A673 (cell line): Measurements from ENCODE around the gene KIF26B. TPM values are rescaled to one million over a fixed set of nuclear protein-coding genes. Genes with fewer than 3 reads are reported as not detected.

Experiments used
- BruUV-seq: library from RNA; stranded (reverse); fragments of 400-500 nt; replicated peaks from 2 replicates; lab custom pipeline; 2021; lab: Mats Ljungman, UMichigan
- CTCF ChIA-PET: fragments of 300-600 bp; sonication (Branson Sonifier 250); formaldehyde crosslinking; loops from one replicate; lab custom pipeline; 2022; ENCODE audit warnings: antibody characterized with exemption; lab: Charles Lee
- POLR2A ChIA-PET: fragments of 300-600 bp; sonication (Branson Sonifier 250); formaldehyde crosslinking; loops from one replicate; lab custom pipeline; 2022; ENCODE audit warnings: antibody characterized with exemption; ENCODE audit not compliant: low non-redundant PET; lab: Charles Lee
- DNase-seq: peaks from one replicate; pipeline ENCODE4 v3.0.0-alpha.2; 2015; ENCODE audit warnings: low spot score
- H3K27ac ChIP-seq: fragments of 200-600 bp; sonication (generic); 2 replicates; pipeline ENCODE4 v1.5.1; 2016; ENCODE audit warnings: mixed run types, low read depth, mild to moderate bottlenecking, mixed read lengths, antibody characterized with exemption, low read length; ENCODE audit not compliant: poor library complexity, severe bottlenecking
- H3K27me3 ChIP-seq: fragments of 200-600 bp; sonication (generic); replicated peaks from 2 replicates; pipeline ENCODE4 v1.6.1; 2017; ENCODE audit warnings: mixed run types, low read depth, mild to moderate bottlenecking, mixed read lengths, antibody characterized with exemption, low read length; ENCODE audit not compliant: insufficient read depth, poor library complexity
- H3K36me3 ChIP-seq: fragments of 200-600 bp; sonication (generic); 2 replicates; pipeline ENCODE4 v1.6.1; 2016; ENCODE audit warnings: mixed run types, mild to moderate bottlenecking, mixed read lengths, antibody characterized with exemption, low read length; ENCODE audit not compliant: insufficient read depth, poor library complexity, severe bottlenecking
- H3K4me1 ChIP-seq: fragments of 200-600 bp; sonication (generic); 2 replicates; pipeline ENCODE4 v1.6.1; 2017; ENCODE audit warnings: mixed run types, mild to moderate bottlenecking, mixed read lengths, antibody characterized with exemption, low read length; ENCODE audit not compliant: insufficient read depth, poor library complexity, severe bottlenecking
- H3K4me3 ChIP-seq: fragments of 200-600 bp; sonication (generic); 2 replicates; pipeline ENCODE4 v1.5.1; 2016; ENCODE audit warnings: low read depth, mixed run types, mild to moderate bottlenecking, mixed read lengths, low read length; ENCODE audit not compliant: poor library complexity, severe bottlenecking
- H3K9me3 ChIP-seq: fragments of 200-600 bp; sonication (generic); 2 replicates; pipeline ENCODE4 v1.6.1; 2016; ENCODE audit warnings: mixed run types, low read depth, mild to moderate bottlenecking, mixed read lengths, antibody characterized with exemption, low read length; ENCODE audit not compliant: poor library complexity, severe bottlenecking
- EZH2 ChIP-seq: fragments of 200-600 bp; sonication (generic); IDR thresholded peaks from 2 replicates; pipeline ENCODE4 v1.6.1; 2017; ENCODE audit warnings: borderline replicate concordance, low read depth, mild to moderate bottlenecking, mixed read lengths, antibody characterized with exemption, low read length; ENCODE audit not compliant: poor library complexity, severe bottlenecking
- intact Hi-C: fragments of 100-400 bp; cut with micrococcal nuclease; formaldehyde crosslinking; loops from one replicate; pipeline ENCODE4 v1.10.0; 2022; ENCODE audit not compliant: unreplicated experiment
- total RNA-seq: library from RNA; stranded (reverse); gene quantifications from 2 replicates; pipeline ENCODE4 v1.2.3, GENCODE V29; 2021
- TF ChIP-seq, protein P1 (sequence below): fragments of 300-800, 200-600 bp; sonication (generic); conservative IDR thresholded peaks from 2 replicates; pipeline ENCODE4 v1.5.1; 2017; ENCODE audit warnings: low read depth, mild to moderate bottlenecking, antibody characterized with exemption, low read length, moderate library complexity, mixed read lengths

Gene KIF26B
- total RNA-seq, 1 experiment from 2014 or later: not detected

- CTCF ChIA-PET: no interaction called here
- BruUV-seq: no TSS peak
- H3K9me3 ChIP-seq: no peaks in the 10 kb centered on the region
- TF ChIP-seq EZH2: no peak
- TF ChIP-seq, protein P1, sequence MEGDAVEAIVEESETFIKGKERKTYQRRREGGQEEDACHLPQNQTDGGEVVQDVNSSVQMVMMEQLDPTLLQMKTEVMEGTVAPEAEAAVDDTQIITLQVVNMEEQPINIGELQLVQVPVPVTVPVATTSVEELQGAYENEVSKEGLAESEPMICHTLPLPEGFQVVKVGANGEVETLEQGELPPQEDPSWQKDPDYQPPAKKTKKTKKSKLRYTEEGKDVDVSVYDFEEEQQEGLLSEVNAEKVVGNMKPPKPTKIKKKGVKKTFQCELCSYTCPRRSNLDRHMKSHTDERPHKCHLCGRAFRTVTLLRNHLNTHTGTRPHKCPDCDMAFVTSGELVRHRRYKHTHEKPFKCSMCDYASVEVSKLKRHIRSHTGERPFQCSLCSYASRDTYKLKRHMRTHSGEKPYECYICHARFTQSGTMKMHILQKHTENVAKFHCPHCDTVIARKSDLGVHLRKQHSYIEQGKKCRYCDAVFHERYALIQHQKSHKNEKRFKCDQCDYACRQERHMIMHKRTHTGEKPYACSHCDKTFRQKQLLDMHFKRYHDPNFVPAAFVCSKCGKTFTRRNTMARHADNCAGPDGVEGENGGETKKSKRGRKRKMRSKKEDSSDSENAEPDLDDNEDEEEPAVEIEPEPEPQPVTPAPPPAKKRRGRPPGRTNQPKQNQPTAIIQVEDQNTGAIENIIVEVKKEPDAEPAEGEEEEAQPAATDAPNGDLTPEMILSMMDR: 0 out of 2 replicates have a peak, but pooled peaks have one; percentile 14
- H3K4me3 ChIP-seq: peak overlapping the region; percentile 22
- DNase-seq: peak; percentile 19
- intact Hi-C loops: no loop called here
- POLR2A ChIA-PET: no interaction called here
- H3K27ac ChIP-seq: no peak overlapping the region
- peaks cover 66% of the 10 kb centered on the region for H3K27me3 ChIP-seq
- H3K36me3 ChIP-seq: no peaks in the 10 kb centered on the region
- no peaks in the 10 kb centered on the region for H3K4me1 ChIP-seq
Measured at GRCh38 chr1:245166471-245166885, 11.7 kb downstream of the KIF26B start.

GRCh38 chr1:245168086-245168485 lies 13.3 kb downstream of the KIF26B start:
- TF ChIP-seq, protein P1: no peak
- TF ChIP-seq EZH2: no peak
- Histone ChIP-seq H3K4me3 (no peak overlapping the region), H3K4me1 (no peaks in the 10 kb centered on the region), H3K27ac (no peak overlapping the region), H3K9me3 (no peaks in the 10 kb centered on the region), H3K36me3 (no peaks in the 10 kb centered on the region), H3K27me3 (peaks cover 52% of the 10 kb centered on the region)
- no peak for DNase-seq
- BruUV-seq: no TSS peak
- CTCF ChIA-PET: no interaction called here
- intact Hi-C loops: no loop called here
- POLR2A ChIA-PET: no interaction called here

DNA sequence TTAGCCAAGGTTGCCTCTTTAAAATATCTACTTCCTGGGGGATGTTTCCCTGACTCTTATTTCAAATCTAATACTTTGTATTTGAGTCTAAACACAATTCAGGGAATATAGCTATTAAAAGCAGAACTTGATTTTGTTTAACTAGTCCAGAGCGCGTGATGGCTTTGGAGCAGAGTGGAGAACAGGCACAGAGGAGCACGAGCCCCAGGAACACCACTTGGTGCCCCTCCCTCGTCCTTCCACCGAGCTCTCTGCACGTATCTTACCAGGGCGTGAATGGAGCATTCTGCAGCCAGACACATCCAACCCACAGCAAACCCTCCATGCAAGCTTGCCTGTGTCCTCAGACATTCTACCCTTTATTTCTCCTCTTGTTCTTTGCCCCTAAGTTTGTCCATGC lies 14.1 kb downstream of the KIF26B start:
- BruUV-seq: no TSS peak
- H3K27ac ChIP-seq: no peak overlapping the region
- POLR2A ChIA-PET: no interaction called here
- intact Hi-C loops: no loop called here
- peaks cover 49% of the 10 kb centered on the region for H3K27me3 ChIP-seq
- DNase-seq: no peak
- no peak overlapping the region for H3K4me3 ChIP-seq
- CTCF ChIA-PET: no interaction called here
- no peaks in the 10 kb centered on the region for H3K4me1 ChIP-seq
- no peaks in the 10 kb centered on the region for H3K36me3 ChIP-seq
- TF ChIP-seq EZH2: no peak
- TF ChIP-seq, protein P1: no peak
- H3K9me3 ChIP-seq: no peaks in the 10 kb centered on the region
